ENCODE data around the gene PHTF1. TPM values are rescaled to one million over a fixed set of nuclear protein-coding genes. Genes with fewer than 3 reads are reported as not detected.

The PHTF1 gene
- total RNA-seq, 1 experiment from 2014 or later, result 61.2 TPM

- no TSS peak for BruUV-seq (replicated peaks)
- Histone ChIP-seq H3K9me3 (ENCODE audit: insufficient read depth, low read depth) (no peaks in the 10 kb centered on the region), H3K4me3 (no peak overlapping the region), H3K4me2 (no peak overlapping the region), H3K9me2 (ENCODE audit: insufficient read depth) (no peaks in the 10 kb centered on the region), H3K36me3 (ENCODE audit: low read depth) (no peaks in the 10 kb centered on the region), H3K79me2 (ENCODE audit: low read depth) (no peaks in the 10 kb centered on the region), H3K4me1 (replicated peaks; ENCODE audit: insufficient read depth) (no peaks in the 10 kb centered on the region), H2AFZ (no peak overlapping the region), H3K27me3 (ENCODE audit: insufficient read depth, low read depth) (no peaks in the 10 kb centered on the region), H3K27ac (no peak overlapping the region), H4K20me1 (ENCODE audit: insufficient read depth) (no peaks in the 10 kb centered on the region), H3F3A (ENCODE audit: insufficient read depth, low read depth) (no peaks in the 10 kb centered on the region)
- ChIA-PET POLR2A (ENCODE audit: unreplicated experiment) (interaction anchor here (0.6 kb wide), 1 partner anchor 434 kb away, joined by 5 read pairs; no protein-coding TSS in a partner anchor), CTCF (interaction anchor here (0.7 kb wide), 1 partner anchor 663 kb away, joined by 5 read pairs; no protein-coding TSS in a partner anchor)
- DNase-seq, result no peak
- TF ChIP-seq EZH2 (IDR thresholded peaks at IDR 0.05; ENCODE audit: low read depth) (no peak), CTCF (conservative IDR thresholded peaks at IDR 0.05) (no peak)
- intact Hi-C loops (cut with micrococcal nuclease; ENCODE audit: unreplicated experiment), result no loop called here
Observed at GRCh38 chr1:113684153-113684541, 75.1 kb downstream of the PHTF1 start.

- intact Hi-C loops (cut with micrococcal nuclease; ENCODE audit: unreplicated experiment), result no loop called here
- Histone ChIP-seq H3K9me3 (ENCODE audit: insufficient read depth, low read depth) (no peaks in the 10 kb centered on the region), H3K9me2 (ENCODE audit: insufficient read depth) (no peaks in the 10 kb centered on the region), H3F3A (ENCODE audit: insufficient read depth, low read depth) (no peaks in the 10 kb centered on the region), H3K27me3 (ENCODE audit: insufficient read depth, low read depth) (no peaks in the 10 kb centered on the region), H3K36me3 (ENCODE audit: low read depth) (no peaks in the 10 kb centered on the region), H3K4me2 (no peak overlapping the region), H3K4me3 (no peak overlapping the region), H2AFZ (no peak overlapping the region), H3K79me2 (ENCODE audit: low read depth) (no peaks in the 10 kb centered on the region), H4K20me1 (ENCODE audit: insufficient read depth) (no peaks in the 10 kb centered on the region), H3K27ac (no peak overlapping the region), H3K4me1 (replicated peaks; ENCODE audit: insufficient read depth) (no peaks in the 10 kb centered on the region)
- no peak for DNase-seq
- no peak for TF ChIP-seq EZH2 (IDR thresholded peaks at IDR 0.05; ENCODE audit: low read depth)
- no peak for TF ChIP-seq CTCF (conservative IDR thresholded peaks at IDR 0.05)
- ChIA-PET POLR2A (ENCODE audit: unreplicated experiment) (no interaction called here), CTCF (interaction anchor here (0.7 kb wide), 1 partner anchor 662 kb away, joined by 5 read pairs; no protein-coding TSS in a partner anchor)
- no TSS peak for BruUV-seq (replicated peaks)
Observed at GRCh38 chr1:113683384-113684152, 75.7 kb downstream of the PHTF1 start.

- no peaks in the 10 kb centered on the region for H3F3A ChIP-seq (ENCODE audit: insufficient read depth, low read depth)
- ChIA-PET CTCF (no interaction called here), POLR2A (ENCODE audit: unreplicated experiment) (interaction anchor here (0.6 to 0.9 kb wide), 3 partner anchors 250 to 726 kb away, joined by 3 to 6 read pairs (median 4); partner anchors contain the start of gene SLC16A1)
- no peaks in the 10 kb centered on the region for H3K79me2 ChIP-seq (ENCODE audit: low read depth)
- no peak overlapping the region for H3K4me2 ChIP-seq
- no peak for DNase-seq
- H3K4me1 ChIP-seq (replicated peaks; ENCODE audit: insufficient read depth), result no peaks in the 10 kb centered on the region
- TF ChIP-seq EZH2 (IDR thresholded peaks at IDR 0.05; ENCODE audit: low read depth) (no peak), CTCF (conservative IDR thresholded peaks at IDR 0.05) (no peak)
- no peaks in the 10 kb centered on the region for H4K20me1 ChIP-seq (ENCODE audit: insufficient read depth)
- no peak overlapping the region for H3K4me3 ChIP-seq
- no peaks in the 10 kb centered on the region for H3K9me3 ChIP-seq (ENCODE audit: insufficient read depth, low read depth)
- no peaks in the 10 kb centered on the region for H3K27me3 ChIP-seq (ENCODE audit: insufficient read depth, low read depth)
- H3K27ac ChIP-seq, result no peak overlapping the region
- H3K36me3 ChIP-seq (ENCODE audit: low read depth), result no peaks in the 10 kb centered on the region
- BruUV-seq (replicated peaks), result no TSS peak
- intact Hi-C loops (cut with micrococcal nuclease; ENCODE audit: unreplicated experiment), result no loop called here
- H2AFZ ChIP-seq, result no peak overlapping the region
- no peaks in the 10 kb centered on the region for H3K9me2 ChIP-seq (ENCODE audit: insufficient read depth)
Observed at GRCh38 chr1:113681596-113682337, 77.5 kb downstream of the PHTF1 start.
